RWPE1 (cell line): ENCODE measurements around the gene ANKRD11.
"Not testable (repeated sequence)": the region's sequence is repeated elsewhere in the genome, so short reads cannot be mapped to it uniquely, and the experiment has no call there.

Experiments
- CTCF ChIA-PET: fragments of 350-600 bp; sonication (Branson Sonifier 250); formaldehyde crosslinking; extraction: SDS; loops from one replicate; lab custom pipeline; 2021; lab: Yijun Ruan, JAX
- POLR2A ChIA-PET: fragments of 400-600 bp; formaldehyde crosslinking; extraction: SDS; loops from one replicate; lab custom pipeline; 2020; ENCODE audit warnings: antibody characterized with exemption; ENCODE audit not compliant: low non-redundant PET; lab: Yijun Ruan, JAX
- DNase-seq: peaks from one replicate; pipeline ENCODE4 v3.0.0; 2012; ENCODE audit warnings: low spot score
- H3K27ac ChIP-seq: fragments of 450-650 bp; 2 replicates; pipeline ENCODE4 v1.5.1; 2017
- TF ChIP-seq, protein P1 (sequence below): fragments of 450-650 bp; conservative IDR thresholded peaks from 2 replicates; pipeline ENCODE4 v1.5.1; 2017; ENCODE audit warnings: low read depth, mild to moderate bottlenecking

ANKRD11 gene

DNA sequence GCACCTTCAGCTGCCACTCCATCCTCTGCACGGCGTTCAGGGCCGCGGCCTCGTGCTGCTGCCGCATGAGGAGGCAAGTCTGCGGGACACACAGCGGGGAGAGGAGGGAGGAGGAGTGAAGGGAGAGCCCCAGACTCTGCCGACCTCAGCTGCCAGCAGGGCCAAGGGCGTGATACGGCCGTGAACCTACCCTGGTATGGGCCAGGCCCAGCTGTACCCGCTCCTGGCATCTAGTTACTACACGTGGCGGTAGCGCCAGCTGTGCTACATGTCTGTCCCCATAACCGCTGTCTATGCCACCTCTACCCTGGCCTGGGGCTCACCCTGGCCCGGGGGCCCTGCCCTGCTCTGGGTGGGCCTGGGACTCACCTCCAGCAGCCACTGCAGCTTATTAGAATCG, 221.8 kb downstream of the ANKRD11 start:
- H3K27ac ChIP-seq: peak overlapping the region; percentile 36
- no peak for DNase-seq
- POLR2A ChIA-PET: interaction anchor here (0.5 kb wide), 1 partner anchor 369 kb away, joined by 3 read pairs; no protein-coding TSS in a partner anchor
- CTCF ChIA-PET: no interaction called here
- TF ChIP-seq, protein P1, sequence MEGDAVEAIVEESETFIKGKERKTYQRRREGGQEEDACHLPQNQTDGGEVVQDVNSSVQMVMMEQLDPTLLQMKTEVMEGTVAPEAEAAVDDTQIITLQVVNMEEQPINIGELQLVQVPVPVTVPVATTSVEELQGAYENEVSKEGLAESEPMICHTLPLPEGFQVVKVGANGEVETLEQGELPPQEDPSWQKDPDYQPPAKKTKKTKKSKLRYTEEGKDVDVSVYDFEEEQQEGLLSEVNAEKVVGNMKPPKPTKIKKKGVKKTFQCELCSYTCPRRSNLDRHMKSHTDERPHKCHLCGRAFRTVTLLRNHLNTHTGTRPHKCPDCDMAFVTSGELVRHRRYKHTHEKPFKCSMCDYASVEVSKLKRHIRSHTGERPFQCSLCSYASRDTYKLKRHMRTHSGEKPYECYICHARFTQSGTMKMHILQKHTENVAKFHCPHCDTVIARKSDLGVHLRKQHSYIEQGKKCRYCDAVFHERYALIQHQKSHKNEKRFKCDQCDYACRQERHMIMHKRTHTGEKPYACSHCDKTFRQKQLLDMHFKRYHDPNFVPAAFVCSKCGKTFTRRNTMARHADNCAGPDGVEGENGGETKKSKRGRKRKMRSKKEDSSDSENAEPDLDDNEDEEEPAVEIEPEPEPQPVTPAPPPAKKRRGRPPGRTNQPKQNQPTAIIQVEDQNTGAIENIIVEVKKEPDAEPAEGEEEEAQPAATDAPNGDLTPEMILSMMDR: no peak

GRCh38 chr16:89267746-89268145, 222.6 kb downstream of the ANKRD11 start:
- CTCF ChIA-PET, POLR2A ChIA-PET, DNase-seq, H3K27ac ChIP-seq: not testable (repeated sequence)

DNA sequence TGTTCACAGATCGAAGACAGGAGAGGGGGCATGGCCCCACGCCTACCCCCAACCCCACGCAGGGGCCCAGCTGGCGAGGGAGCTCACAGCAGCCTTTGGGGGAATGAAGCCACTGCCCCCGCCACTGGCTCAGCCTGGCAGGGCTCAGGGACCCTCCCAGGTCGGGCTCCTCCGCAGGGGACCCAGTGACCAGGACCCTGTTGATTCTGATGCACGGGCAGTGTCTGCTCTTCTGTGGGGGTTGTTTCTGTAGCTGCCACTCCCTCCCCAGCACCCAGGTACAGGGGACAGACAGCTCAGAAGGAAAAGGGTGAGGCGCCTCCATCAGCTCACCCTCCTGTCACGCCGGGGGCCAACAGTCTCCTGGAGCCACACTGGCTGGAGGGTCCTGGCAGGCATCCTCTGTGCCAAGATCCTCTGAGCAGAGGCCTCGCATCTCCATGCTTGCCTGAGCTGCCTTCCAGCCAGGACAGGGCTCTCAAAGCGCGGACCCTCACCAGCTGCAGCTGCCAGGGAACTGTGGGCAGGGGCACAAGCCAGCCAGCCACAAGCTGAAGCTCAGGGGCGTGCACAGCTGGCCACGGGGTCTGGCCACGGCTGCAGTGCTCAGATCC, 223.7 kb downstream of the ANKRD11 start:
- TF ChIP-seq, protein P1: no peak
- ChIA-PET POLR2A (no interaction called here), CTCF (no interaction called here)
- H3K27ac ChIP-seq: peak overlapping the region; percentile 26
- DNase-seq: no peak

GRCh38 chr16:89265647-89266046, 224.7 kb downstream of the ANKRD11 start:
- no peak for DNase-seq
- H3K27ac ChIP-seq: peak overlapping the region; percentile 26; the same call in 1 of the 2 replicates
- CTCF ChIA-PET: interaction anchor here (0.8 kb wide), 1 partner anchor 49 kb away, joined by 5 read pairs; no protein-coding TSS in a partner anchor
- TF ChIP-seq, protein P1: no peak
- POLR2A ChIA-PET: no interaction called here

DNA sequence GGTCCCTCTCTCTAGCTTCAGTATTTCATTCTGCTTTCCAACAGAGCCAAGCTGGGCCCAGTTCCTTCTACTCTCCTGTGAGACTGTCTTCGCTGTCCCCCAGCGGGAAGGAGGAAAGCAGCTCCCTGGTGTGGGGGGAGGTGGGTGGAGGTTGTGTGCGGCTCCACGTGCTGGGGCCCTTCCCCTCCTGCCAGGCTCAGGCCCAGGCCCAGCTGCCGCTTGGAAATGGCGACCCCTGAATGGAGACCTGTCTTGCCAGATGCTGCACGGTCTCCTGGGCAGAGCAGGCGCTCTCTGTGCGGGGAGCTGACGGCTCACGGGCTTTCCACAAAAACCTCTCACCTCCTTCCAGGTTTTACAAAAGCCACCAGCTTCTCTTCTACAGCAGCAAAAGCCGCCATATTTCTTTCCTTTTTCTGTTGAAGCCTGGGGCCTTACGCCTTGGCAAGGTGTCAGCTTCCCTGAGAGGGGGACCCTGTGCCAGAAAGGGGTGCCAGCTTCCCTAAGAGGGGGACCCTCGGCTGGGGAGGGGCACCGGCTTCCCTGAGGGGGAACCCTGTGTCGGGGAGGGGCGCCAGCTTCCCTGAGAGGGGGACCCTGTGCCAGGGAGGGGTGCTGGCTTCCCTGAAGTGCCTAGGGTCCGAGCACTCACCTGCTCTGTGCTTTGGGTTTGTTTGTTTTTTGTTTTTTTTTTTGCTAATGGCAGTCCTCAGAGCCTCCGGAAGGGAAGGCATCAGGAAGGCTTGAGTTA, 225.4 kb downstream of the ANKRD11 start:
- POLR2A ChIA-PET: no interaction called here
- TF ChIP-seq, protein P1: no peak
- CTCF ChIA-PET: interaction anchor here (0.5 to 0.8 kb wide), 2 partner anchors 49 to 290 kb away, joined by 4 to 5 read pairs; no protein-coding TSS in a partner anchor
- no peak for DNase-seq
- peak overlapping the region; percentile 44 for H3K27ac ChIP-seq

DNA sequence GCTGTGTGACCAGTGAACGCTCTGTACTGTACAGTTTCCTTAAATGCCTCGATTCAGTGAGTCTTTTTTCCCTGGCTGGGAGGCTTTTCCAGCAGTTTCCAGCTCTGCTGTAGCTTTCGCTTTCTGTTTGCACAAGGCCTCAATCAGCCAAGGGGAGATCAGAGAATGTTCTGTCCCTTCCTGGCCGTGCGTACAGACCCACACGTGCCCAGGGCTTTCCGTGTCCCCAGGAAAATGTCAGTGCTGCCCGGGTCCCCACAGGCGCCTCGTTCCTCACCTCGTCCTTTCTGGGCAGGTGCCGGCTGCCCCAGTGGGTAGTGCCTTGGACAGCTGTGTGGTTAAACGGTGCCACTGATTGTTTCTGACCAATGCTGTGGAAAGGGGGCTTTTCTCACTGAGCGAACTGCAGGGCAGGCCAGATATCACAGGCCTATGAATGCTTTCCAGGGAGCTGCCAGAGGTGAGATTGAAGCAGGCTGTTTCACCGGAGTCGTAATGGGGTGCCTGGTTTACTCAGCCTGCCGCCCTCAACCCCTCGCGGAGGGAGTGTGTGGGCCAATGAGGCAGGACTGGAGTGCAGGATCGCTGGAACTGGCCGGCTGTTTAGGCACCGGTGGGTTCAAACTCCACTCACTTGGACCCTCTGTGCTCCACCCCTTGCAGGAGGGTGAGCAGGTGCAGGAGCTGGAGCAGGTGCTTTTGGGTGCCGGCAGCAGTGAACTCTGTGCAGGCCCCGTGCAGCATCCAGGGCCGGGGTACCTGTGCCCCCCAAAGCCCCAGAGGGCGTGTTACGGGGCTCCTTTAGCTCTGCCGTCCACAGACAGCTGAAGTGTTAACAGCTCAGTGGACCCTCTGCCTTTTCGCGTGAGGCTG, 228.4 kb downstream of the ANKRD11 start:
- peak overlapping the region; percentile 49 for H3K27ac ChIP-seq
- TF ChIP-seq, protein P1: no peak
- no peak for DNase-seq
- CTCF ChIA-PET: no interaction called here
- POLR2A ChIA-PET: interaction anchor here (0.6 kb wide), 1 partner anchor 409 kb away, joined by 3 read pairs; no protein-coding TSS in a partner anchor

DNA sequence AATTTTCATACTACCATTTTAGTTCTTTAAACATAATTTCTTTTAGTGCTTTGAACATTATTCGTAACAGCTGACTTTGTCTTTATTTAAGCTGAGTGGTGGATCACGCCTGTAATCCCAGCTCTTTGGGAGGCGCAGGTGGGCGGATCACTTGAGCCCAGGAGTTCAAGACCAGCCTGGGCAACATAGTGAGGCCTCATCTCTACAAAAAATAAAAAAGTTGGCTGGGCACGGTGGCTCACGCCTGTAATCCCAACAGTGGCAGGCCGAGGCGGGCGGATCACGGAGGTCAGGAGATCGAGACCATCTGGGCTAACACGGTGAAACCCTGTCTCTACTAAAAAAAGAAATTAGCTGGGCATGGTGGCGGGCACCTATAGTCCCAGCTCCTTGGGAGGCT, 230.5 kb downstream of the ANKRD11 start:
- CTCF ChIA-PET, POLR2A ChIA-PET: not testable (repeated sequence)

More for the DNA sequence above, 230.5 kb downstream of the ANKRD11 start:
- DNase-seq, H3K27ac ChIP-seq: not testable (repeated sequence)
